Tibial nerve (tissue), 4 donors: ENCODE measurements around the gene TENM3. TPM values are rescaled to one million over a fixed set of nuclear protein-coding genes. Genes with fewer than 3 reads are reported as not detected.

Source experiments
- DNase-seq, 2 donors: peaks; one replicate each; pipeline ENCODE4 v3.0.0-alpha.2; 2019; ENCODE audit warnings: low spot score in 2 of 2
- H3K27ac ChIP-seq, 4 donors: fragments of 200-600 bp; sonication (generic) in 3 of 4; one replicate each; pipeline ENCODE4 v1.5.1; 2017 to 2019; ENCODE audit warnings: mild to moderate bottlenecking in 1 of 4
- H3K27me3 ChIP-seq, 2 donors: fragments of 200-600 bp; sonication (generic) in 1 of 2; one replicate each; pipeline versions ENCODE4 v1.5.1 to v1.6.0; 2017 to 2019
- H3K36me3 ChIP-seq, 3 donors: fragments of 200-600 bp; sonication (generic); one replicate each; pipeline ENCODE4 v1.5.1; 2018 to 2019
- H3K4me1 ChIP-seq, 4 donors: fragments of 200-600 bp; sonication (generic) in 3 of 4; one replicate each; pipeline ENCODE4 v1.5.1; 2017 to 2019
- H3K4me3 ChIP-seq, 4 donors: fragments of 200-600 bp; sonication (generic) in 3 of 4; one replicate each; pipeline ENCODE4 v1.5.1; 2017 to 2019; ENCODE audit warnings: mild to moderate bottlenecking in 1 of 4, moderate library complexity in 1 of 4
- H3K9me3 ChIP-seq, 4 donors: fragments of 200-600 bp; sonication (generic) in 3 of 4; one replicate each; pipeline ENCODE4 v1.5.1; 2017 to 2019
- EP300 ChIP-seq, 2 donors: sonication (generic); formaldehyde crosslinking; IDR thresholded peaks; one replicate each; pipeline ENCODE4 v1.6.1; 2017; ENCODE audit warnings: antibody characterized with exemption in 2 of 2, mild to moderate bottlenecking in 1 of 2
- POLR2A ChIP-seq, 2 donors: fragments of 450-650 bp; IDR thresholded peaks; one replicate each; pipeline ENCODE4 v1.6.1; 2017; ENCODE audit warnings: antibody characterized with exemption in 2 of 2, mild to moderate bottlenecking in 2 of 2, moderate library complexity in 2 of 2
- WGBS, 2 donors: methylation state at CpG; one replicate each; pipeline ENCODE4 v1.1.5; 2018; 5-methylcytosine and 5-hydroxymethylcytosine counted together
- total RNA-seq, 4 donors: library from RNA; depleted of rRNA; stranded (reverse); fragments of >200 nt; gene quantifications; one replicate each; pipeline ENCODE4 v1.1.0, GENCODE V29; 2016
- TF ChIP-seq, protein P1 (sequence below), 5 experiments: fragments of 200-600 bp in 3 of 5; fragments of 450-650 bp in 2 of 5; sonication (generic) in 3 of 5; IDR thresholded peaks; one replicate each; pipeline ENCODE4 v1.5.1; 2016 to 2019; ENCODE audit warnings: antibody characterized with exemption in 5 of 5, mild to moderate bottlenecking in 3 of 5, moderate library complexity in 2 of 5

Gene TENM3
- total RNA-seq, 4 donors from 2014 or later, result 19.0 to 60.5 (median 29.4) TPM

DNA sequence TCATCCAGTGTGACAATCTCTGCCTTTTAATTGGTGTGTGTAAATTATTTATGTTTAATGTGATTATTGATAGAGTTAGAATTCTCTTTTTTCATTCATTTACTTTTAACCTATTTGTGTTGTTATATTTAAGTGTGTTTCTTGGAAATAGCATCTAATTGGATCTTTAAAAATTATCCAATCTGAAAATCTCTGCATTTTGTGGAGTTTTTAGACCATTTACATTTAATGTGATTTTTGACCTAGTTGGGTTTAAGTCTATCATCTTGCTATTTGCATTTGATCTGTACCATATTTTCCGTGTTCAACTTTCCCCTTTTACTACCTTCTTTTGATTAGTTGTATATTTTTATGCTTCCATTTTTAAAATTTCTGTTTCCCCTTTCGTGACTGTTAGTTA lies 71.3 kb downstream of the TENM3 start:
- WGBS, 2 donors, result 89 to 92% methylated on average over 2 of the region's 2 CpGs
- H3K9me3 ChIP-seq, result peaks cover 0 to 29% (median 3%) of the 10 kb centered on the region in 4 donors
- no peak overlapping the region for H3K27ac ChIP-seq
- H3K27me3 ChIP-seq, result no peaks in the 10 kb centered on the region
- no peak overlapping the region for H3K4me3 ChIP-seq
- DNase-seq, result no peak
- TF ChIP-seq POLR2A (IDR thresholded peaks at IDR 0.05) (no peak), EP300 (IDR thresholded peaks at IDR 0.05) (no peak)
- TF ChIP-seq, protein P1, sequence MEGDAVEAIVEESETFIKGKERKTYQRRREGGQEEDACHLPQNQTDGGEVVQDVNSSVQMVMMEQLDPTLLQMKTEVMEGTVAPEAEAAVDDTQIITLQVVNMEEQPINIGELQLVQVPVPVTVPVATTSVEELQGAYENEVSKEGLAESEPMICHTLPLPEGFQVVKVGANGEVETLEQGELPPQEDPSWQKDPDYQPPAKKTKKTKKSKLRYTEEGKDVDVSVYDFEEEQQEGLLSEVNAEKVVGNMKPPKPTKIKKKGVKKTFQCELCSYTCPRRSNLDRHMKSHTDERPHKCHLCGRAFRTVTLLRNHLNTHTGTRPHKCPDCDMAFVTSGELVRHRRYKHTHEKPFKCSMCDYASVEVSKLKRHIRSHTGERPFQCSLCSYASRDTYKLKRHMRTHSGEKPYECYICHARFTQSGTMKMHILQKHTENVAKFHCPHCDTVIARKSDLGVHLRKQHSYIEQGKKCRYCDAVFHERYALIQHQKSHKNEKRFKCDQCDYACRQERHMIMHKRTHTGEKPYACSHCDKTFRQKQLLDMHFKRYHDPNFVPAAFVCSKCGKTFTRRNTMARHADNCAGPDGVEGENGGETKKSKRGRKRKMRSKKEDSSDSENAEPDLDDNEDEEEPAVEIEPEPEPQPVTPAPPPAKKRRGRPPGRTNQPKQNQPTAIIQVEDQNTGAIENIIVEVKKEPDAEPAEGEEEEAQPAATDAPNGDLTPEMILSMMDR (IDR thresholded peaks at IDR 0.05), result no peak
- H3K36me3 ChIP-seq, result no peaks in the 10 kb centered on the region
- H3K4me1 ChIP-seq, result no peaks in the 10 kb centered on the region

DNA sequence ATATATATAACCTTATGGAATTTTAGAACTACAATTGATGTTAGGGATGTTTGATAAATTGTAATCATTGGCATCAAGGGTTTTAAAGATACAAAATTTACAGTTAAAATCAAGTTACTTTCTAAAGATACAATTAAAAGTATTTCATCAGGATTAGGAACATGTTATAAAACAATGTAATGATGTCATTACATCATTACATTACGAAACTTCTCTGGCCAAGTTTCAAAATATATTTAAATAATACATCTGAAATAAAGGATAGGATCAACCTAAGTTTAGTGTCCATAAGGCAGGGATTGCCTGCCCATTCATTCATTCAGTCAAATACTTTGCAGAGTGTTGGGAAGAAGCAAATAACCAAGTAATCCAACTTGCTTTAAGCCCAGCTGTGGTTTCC lies 75.1 kb downstream of the TENM3 start:
- WGBS, 2 donors, result 80 to 82% methylated on average over 1 of the region's 1 CpG
- Histone ChIP-seq H3K27ac (no peak overlapping the region), H3K4me1 (no peaks in the 10 kb centered on the region), H3K9me3 (peaks cover 0 to 29% (median 3%) of the 10 kb centered on the region in 4 donors), H3K4me3 (no peak overlapping the region), H3K27me3 (no peaks in the 10 kb centered on the region), H3K36me3 (no peaks in the 10 kb centered on the region)
- no peak for TF ChIP-seq POLR2A (IDR thresholded peaks at IDR 0.05)
- TF ChIP-seq, protein P1 (IDR thresholded peaks at IDR 0.05), result no peak
- TF ChIP-seq EP300 (IDR thresholded peaks at IDR 0.05), result no peak
- no peak for DNase-seq

DNA sequence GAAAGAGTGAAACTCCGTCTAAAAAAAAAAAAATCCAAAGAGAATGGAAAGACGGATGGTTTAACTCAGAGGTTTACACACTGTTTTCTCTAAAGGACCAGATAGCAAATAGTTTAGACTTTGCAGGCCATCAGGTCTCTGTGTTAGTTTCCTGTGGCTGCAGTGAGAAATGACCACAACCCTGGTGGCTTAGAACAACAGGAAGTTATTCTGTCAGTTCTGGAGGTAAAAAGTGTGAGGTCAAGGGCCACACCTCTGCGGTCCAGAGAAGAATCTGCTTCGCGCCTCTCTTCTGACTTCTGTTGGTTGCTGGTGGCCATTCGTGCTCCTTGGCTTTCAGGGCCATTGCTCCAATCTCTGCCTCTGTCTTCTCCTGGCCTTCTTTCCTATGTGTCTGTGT lies 76.9 kb downstream of the TENM3 start:
- peaks cover 0 to 14% (median 0%) of the 10 kb centered on the region in 4 donors for H3K9me3 ChIP-seq
- WGBS, 2 donors, result 82 to 90% methylated on average over 6 of the region's 6 CpGs
- no peaks in the 10 kb centered on the region for H3K36me3 ChIP-seq
- H3K27ac ChIP-seq, result no peak overlapping the region
- DNase-seq, result no peak
- no peak overlapping the region for H3K4me3 ChIP-seq
- TF ChIP-seq, protein P1 (IDR thresholded peaks at IDR 0.05), result no peak
- TF ChIP-seq EP300 (IDR thresholded peaks at IDR 0.05), result no peak
- TF ChIP-seq POLR2A (IDR thresholded peaks at IDR 0.05), result no peak
- no peaks in the 10 kb centered on the region for H3K27me3 ChIP-seq
- H3K4me1 ChIP-seq, result no peaks in the 10 kb centered on the region

DNA sequence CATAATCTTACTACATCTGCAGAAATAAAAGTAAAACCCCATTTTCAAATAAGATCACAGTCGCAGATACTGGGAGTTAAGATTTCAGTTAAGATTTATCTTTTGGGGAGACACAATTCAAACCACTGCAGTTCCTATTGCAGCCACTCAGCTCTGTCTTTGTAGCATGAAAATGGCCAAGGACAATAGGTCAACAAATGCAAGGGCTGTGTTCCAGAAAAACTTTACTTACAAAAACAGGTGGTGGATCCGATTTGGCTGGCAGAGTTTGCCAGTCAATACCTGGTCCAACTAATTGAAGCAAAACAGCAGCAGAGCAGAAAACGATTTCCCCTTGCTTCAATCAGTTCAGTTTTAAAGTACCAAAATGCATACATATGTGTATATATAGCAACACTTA lies 77.4 kb downstream of the TENM3 start:
- no peak overlapping the region for H3K27ac ChIP-seq
- H3K4me1 ChIP-seq, result no peaks in the 10 kb centered on the region
- no peak overlapping the region for H3K4me3 ChIP-seq
- H3K36me3 ChIP-seq, result no peaks in the 10 kb centered on the region
- H3K9me3 ChIP-seq, result peaks cover 0 to 9% (median 0%) of the 10 kb centered on the region in 4 donors
- 69 to 80% methylated on average over 3 of the region's 3 CpGs for WGBS, 2 donors
- TF ChIP-seq EP300 (IDR thresholded peaks at IDR 0.05) (no peak), POLR2A (IDR thresholded peaks at IDR 0.05) (no peak)
- TF ChIP-seq, protein P1 (IDR thresholded peaks at IDR 0.05), result no peak
- H3K27me3 ChIP-seq, result no peaks in the 10 kb centered on the region
- DNase-seq, result no peak

DNA sequence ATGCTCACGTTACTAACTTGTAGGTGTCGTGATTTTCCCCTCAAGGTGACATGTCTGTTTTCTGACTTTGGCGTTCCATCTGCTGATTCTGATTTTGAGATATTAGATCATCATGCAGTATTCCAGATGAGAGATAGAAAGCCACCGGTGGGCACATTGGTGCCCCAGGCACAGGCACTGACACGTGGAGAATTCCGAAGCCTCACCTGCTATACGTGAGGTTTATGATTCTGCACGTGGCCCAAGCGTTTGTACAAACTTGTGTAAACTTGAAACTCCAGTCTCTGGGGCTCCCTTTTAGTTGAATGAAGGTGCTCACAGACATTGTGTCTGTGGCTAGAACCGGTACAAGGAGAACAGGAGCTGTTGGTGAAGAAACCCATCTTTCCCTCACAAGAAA lies 81.1 kb downstream of the TENM3 start:
- Histone ChIP-seq H3K9me3 (no peaks in the 10 kb centered on the region), H3K4me1 (no peaks in the 10 kb centered on the region), H3K27me3 (no peaks in the 10 kb centered on the region), H3K27ac (no peak overlapping the region), H3K4me3 (no peak overlapping the region), H3K36me3 (no peaks in the 10 kb centered on the region)
- WGBS, 2 donors, result 89 to 93% methylated on average over 10 of the region's 10 CpGs
- DNase-seq, result no peak
- no peak for TF ChIP-seq EP300 (IDR thresholded peaks at IDR 0.05)
- TF ChIP-seq, protein P1 (IDR thresholded peaks at IDR 0.05), result no peak
- TF ChIP-seq POLR2A (IDR thresholded peaks at IDR 0.05), result no peak
